Measurements from ENCODE around the gene ERAS. TPM values are rescaled to one million over a fixed set of nuclear protein-coding genes. Genes with fewer than 3 reads are reported as not detected.
"Not testable (repeated sequence)": the region's sequence is repeated elsewhere in the genome, so short reads cannot be mapped to it uniquely, and the experiment has no call there.

ERAS gene
- total RNA-seq, 1 donor from 2014 or later, result 0.20 TPM

GRCh38 chrX:48794911-48795515, 31.3 kb upstream of the ERAS start:
- peak; percentile 66 for DNase-seq (ENCODE audit: low read depth)

- DNase-seq (ENCODE audit: low read depth), result no peak
Measured at GRCh38 chrX:48798318-48798717, 28.0 kb upstream of the ERAS start.

GRCh38 chrX:48800574-48801279, 25.6 kb upstream of the ERAS start:
- DNase-seq (ENCODE audit: low read depth), result peak; percentile 1

GRCh38 chrX:48801280-48802088, 24.8 kb upstream of the ERAS start, which contains the start of gene HDAC6:
Gene HDAC6, plus strand, starts transcription at chrX:48802067. Its CDS starts 626 bp downstream, at chrX:48802693.
- peak; percentile 95 for DNase-seq (ENCODE audit: low read depth)

- DNase-seq (ENCODE audit: low read depth), result peak; percentile 75
Measured at GRCh38 chrX:48802089-48802904, 24.0 kb upstream of the ERAS start.

- peak; percentile 0 for DNase-seq (ENCODE audit: low read depth)
Measured at GRCh38 chrX:48802905-48803200, 23.5 kb upstream of the ERAS start.

GRCh38 chrX:48806081-48806480, 20.2 kb upstream of the ERAS start:
- DNase-seq (ENCODE audit: low read depth), result no peak

- no peak for DNase-seq (ENCODE audit: low read depth)
Measured at GRCh38 chrX:48813644-48814043, 12.7 kb upstream of the ERAS start.

- DNase-seq (ENCODE audit: low read depth), result no peak
Measured at GRCh38 chrX:48814722-48815121, 11.6 kb upstream of the ERAS start.

- DNase-seq (ENCODE audit: low read depth), result no peak
Measured at GRCh38 chrX:48815266-48815665, 11.0 kb upstream of the ERAS start.

- DNase-seq (ENCODE audit: low read depth), result no peak
Measured at GRCh38 chrX:48816014-48816810, 10.1 kb upstream of the ERAS start.

- no peak for DNase-seq (ENCODE audit: low read depth)
Measured at GRCh38 chrX:48818098-48818497, 8.2 kb upstream of the ERAS start.

GRCh38 chrX:48818866-48819265, 7.4 kb upstream of the ERAS start:
- DNase-seq (ENCODE audit: low read depth), result no peak

GRCh38 chrX:48819394-48819793, 6.9 kb upstream of the ERAS start:
- not testable (repeated sequence) for DNase-seq (ENCODE audit: low read depth)

GRCh38 chrX:48823053-48823452, 3.3 kb upstream of the ERAS start:
- DNase-seq (ENCODE audit: low read depth), result no peak

- no peak for DNase-seq (ENCODE audit: low read depth)
Measured at GRCh38 chrX:48824066-48824465, 2.2 kb upstream of the ERAS start.

- no peak for DNase-seq (ENCODE audit: low read depth)
Measured at GRCh38 chrX:48826876-48827653, 752 bp downstream of the ERAS start.

GRCh38 chrX:48827654-48827968, 1.3 kb downstream of the ERAS start:
- DNase-seq (ENCODE audit: low read depth), result no peak

- DNase-seq (ENCODE audit: low read depth), result no peak
Measured at GRCh38 chrX:48829016-48829735, 2.9 kb downstream of the ERAS start.

Data from renal cortical epithelial cell (primary cell).